ENCODE data around the gene ARHGEF17. TPM values are rescaled to one million over a fixed set of nuclear protein-coding genes. Genes with fewer than 3 reads are reported as not detected.

Gene ARHGEF17
- total and polyA plus RNA-seq, 2 of the 13 experiments (the other 11 are each of a cell fraction or from before 2014, with no cell fraction given) = 10.7 to 28.8 TPM

DNA sequence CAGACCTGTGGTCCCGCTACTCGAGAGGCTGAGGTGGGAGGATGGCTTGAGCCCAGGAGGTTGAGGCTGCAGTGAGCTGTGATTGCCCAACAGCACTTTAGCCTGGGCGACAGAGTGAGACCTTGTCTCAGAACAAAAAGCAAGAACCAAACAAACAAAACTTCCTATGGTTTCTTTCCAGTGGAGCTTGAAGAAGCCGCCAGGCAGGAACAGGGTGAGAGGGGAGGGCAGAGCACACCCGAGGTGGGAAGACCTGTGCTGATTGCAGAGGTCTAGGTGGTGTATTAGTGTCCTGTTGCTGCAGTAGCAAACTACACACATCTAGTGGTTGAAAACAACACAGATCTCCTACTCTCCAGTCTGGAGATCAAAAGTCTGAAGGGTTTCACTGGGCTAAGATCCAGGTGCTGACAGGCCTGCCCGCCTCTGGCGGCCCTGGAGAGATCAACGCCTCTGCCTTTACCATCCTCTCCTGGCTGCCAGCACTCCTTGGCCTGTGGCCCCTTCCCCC is 10.5 kb downstream of the ARHGEF17 start (continued):
- TF ChIP-seq, protein P1, sequence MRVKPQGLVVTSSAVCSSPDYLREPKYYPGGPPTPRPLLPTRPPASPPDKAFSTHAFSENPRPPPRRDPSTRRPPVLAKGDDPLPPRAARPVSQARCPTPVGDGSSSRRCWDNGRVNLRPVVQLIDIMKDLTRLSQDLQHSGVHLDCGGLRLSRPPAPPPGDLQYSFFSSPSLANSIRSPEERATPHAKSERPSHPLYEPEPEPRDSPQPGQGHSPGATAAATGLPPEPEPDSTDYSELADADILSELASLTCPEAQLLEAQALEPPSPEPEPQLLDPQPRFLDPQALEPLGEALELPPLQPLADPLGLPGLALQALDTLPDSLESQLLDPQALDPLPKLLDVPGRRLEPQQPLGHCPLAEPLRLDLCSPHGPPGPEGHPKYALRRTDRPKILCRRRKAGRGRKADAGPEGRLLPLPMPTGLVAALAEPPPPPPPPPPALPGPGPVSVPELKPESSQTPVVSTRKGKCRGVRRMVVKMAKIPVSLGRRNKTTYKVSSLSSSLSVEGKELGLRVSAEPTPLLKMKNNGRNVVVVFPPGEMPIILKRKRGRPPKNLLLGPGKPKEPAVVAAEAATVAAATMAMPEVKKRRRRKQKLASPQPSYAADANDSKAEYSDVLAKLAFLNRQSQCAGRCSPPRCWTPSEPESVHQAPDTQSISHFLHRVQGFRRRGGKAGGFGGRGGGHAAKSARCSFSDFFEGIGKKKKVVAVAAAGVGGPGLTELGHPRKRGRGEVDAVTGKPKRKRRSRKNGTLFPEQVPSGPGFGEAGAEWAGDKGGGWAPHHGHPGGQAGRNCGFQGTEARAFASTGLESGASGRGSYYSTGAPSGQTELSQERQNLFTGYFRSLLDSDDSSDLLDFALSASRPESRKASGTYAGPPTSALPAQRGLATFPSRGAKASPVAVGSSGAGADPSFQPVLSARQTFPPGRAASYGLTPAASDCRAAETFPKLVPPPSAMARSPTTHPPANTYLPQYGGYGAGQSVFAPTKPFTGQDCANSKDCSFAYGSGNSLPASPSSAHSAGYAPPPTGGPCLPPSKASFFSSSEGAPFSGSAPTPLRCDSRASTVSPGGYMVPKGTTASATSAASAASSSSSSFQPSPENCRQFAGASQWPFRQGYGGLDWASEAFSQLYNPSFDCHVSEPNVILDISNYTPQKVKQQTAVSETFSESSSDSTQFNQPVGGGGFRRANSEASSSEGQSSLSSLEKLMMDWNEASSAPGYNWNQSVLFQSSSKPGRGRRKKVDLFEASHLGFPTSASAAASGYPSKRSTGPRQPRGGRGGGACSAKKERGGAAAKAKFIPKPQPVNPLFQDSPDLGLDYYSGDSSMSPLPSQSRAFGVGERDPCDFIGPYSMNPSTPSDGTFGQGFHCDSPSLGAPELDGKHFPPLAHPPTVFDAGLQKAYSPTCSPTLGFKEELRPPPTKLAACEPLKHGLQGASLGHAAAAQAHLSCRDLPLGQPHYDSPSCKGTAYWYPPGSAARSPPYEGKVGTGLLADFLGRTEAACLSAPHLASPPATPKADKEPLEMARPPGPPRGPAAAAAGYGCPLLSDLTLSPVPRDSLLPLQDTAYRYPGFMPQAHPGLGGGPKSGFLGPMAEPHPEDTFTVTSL (CRISPR knock-in tag; IDR thresholded peaks at IDR 0.05; ENCODE audit: borderline replicate concordance) = no peak
- TF ChIP-seq THAP7 (CRISPR knock-in tag; IDR thresholded peaks at IDR 0.05) (no peak), SALL1 (CRISPR knock-in tag; IDR thresholded peaks at IDR 0.05) (no peak), GPN1 (CRISPR knock-in tag; IDR thresholded peaks at IDR 0.05; ENCODE audit: borderline replicate concordance) (no peak), ELF1 (CRISPR knock-in tag; IDR thresholded peaks at IDR 0.05) (no peak), ZNF780A (CRISPR knock-in tag; IDR thresholded peaks at IDR 0.05) (no peak), ZNF362 (CRISPR knock-in tag; IDR thresholded peaks at IDR 0.05; ENCODE audit: borderline replicate concordance) (no peak), JUN (CRISPR knock-in tag; IDR thresholded peaks at IDR 0.05) (no peak), PHF8 (CRISPR knock-in tag; IDR thresholded peaks at IDR 0.05) (no peak), NFYB (CRISPR knock-in tag; IDR thresholded peaks at IDR 0.05) (no peak), SRSF9 (IDR thresholded peaks at IDR 0.05; ENCODE audit: borderline replicate concordance, insufficient read depth, low read depth, low read length, poor library complexity, severe bottlenecking) (no peak), MIER3 (CRISPR knock-in tag; IDR thresholded peaks at IDR 0.05; ENCODE audit: borderline replicate concordance) (no peak), KLF15 (CRISPR knock-in tag; IDR thresholded peaks at IDR 0.05; ENCODE audit: borderline replicate concordance) (no peak), ZNF775 (CRISPR knock-in tag; IDR thresholded peaks at IDR 0.05; ENCODE audit: borderline replicate concordance) (no peak)

All from HepG2 (cell line).